Measurements from ENCODE around the gene BRIP1. TPM values are rescaled to one million over a fixed set of nuclear protein-coding genes. Genes with fewer than 3 reads are reported as not detected.

Gene BRIP1
- polyA plus RNA-seq, 1 of the 3 experiments (the other 2 are of a cell fraction) = 2.0 TPM

DNA sequence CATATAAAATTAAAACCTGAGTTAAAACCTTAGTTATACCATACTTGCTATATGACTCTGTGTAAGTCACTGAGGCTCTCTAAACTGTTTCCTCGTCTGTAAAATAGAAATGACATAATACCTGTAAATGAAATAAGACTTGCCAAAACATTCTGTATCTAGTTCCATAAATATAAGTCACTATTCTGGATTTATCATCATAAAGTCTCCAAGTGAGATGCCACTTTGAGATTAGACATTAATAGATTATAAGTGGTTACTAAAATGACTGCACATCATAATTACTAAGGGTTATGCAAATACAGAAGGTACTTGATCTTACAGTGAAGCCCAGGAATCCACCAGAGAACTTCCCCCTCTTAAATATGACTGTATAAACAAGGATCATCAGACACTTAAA is 12.0 kb upstream of the BRIP1 start:
- Histone ChIP-seq H3K27ac (ENCODE audit: low read depth in 2 of 2, low read length in 1 of 2) (no peak overlapping the region), H3K9me2 (no peaks in the 10 kb centered on the region), H3K4me2 (no peak overlapping the region), H3K27me3 (ENCODE audit: insufficient read depth) (no peaks in the 10 kb centered on the region), H3K79me2 (ENCODE audit: insufficient read depth) (no peaks in the 10 kb centered on the region), H2AFZ (ENCODE audit: low read depth) (no peak overlapping the region), H3K4me1 (ENCODE audit: control insufficient read depth in 1 of 2, insufficient read depth in 2 of 2, low read depth in 1 of 2, low read length in 1 of 2) (no peaks in the 10 kb centered on the region), H3K4me3 (ENCODE audit: low read depth in 2 of 2, low read length in 1 of 2) (no peak overlapping the region), H3K9me3 (no peaks in the 10 kb centered on the region), H3K36me3 (replicated peaks in 1 of 2; ENCODE audit: control insufficient read depth in 1 of 2, insufficient read depth in 2 of 2, low read length in 1 of 2) (peaks cover 52 to 77% of the 10 kb centered on the region in 2 experiments), H4K20me1 (ENCODE audit: insufficient read depth) (no peaks in the 10 kb centered on the region), H3F3A (replicated peaks; ENCODE audit: insufficient read depth) (peaks cover 8% of the 10 kb centered on the region), H3K9ac (no peak overlapping the region)
- ChIA-PET CTCF (no interaction called here), POLR2A (no interaction called here)
- 95% methylated on average over 1 of the region's 1 CpG for WGBS (ENCODE audit: low lambda C conversion rate)
- TF ChIP-seq TCF12 (IDR thresholded peaks at IDR 0.05) = no peak
- no peak for TF ChIP-seq RFX5 (IDR thresholded peaks at IDR 0.05; ENCODE audit: low read length)
- TF ChIP-seq NRF1 (IDR thresholded peaks at IDR 0.05; ENCODE audit: low read depth, low read length) = no peak
- no peak for TF ChIP-seq POLR2AphosphoS5 (IDR thresholded peaks at IDR 0.05; ENCODE audit: low read depth, low read length)
- TF ChIP-seq, protein P1, sequence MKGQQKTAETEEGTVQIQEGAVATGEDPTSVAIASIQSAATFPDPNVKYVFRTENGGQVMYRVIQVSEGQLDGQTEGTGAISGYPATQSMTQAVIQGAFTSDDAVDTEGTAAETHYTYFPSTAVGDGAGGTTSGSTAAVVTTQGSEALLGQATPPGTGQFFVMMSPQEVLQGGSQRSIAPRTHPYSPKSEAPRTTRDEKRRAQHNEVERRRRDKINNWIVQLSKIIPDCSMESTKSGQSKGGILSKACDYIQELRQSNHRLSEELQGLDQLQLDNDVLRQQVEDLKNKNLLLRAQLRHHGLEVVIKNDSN (IDR thresholded peaks at IDR 0.05; ENCODE audit: borderline replicate concordance, low read depth) = no peak
- no peak for TF ChIP-seq TEAD4 (IDR thresholded peaks at IDR 0.05; ENCODE audit: borderline replicate concordance, insufficient read depth)
- TF ChIP-seq GABPA (IDR thresholded peaks at IDR 0.05; ENCODE audit: low read depth) = no peak
- TF ChIP-seq JUND (IDR thresholded peaks at IDR 0.05) = no peak
- no peak for TF ChIP-seq CHD2 (IDR thresholded peaks at IDR 0.05; ENCODE audit: low read length, partially characterized antibody)
- no peak for TF ChIP-seq RXRA (IDR thresholded peaks at IDR 0.05; ENCODE audit: borderline replicate concordance, low read depth)
- no peak for TF ChIP-seq SIN3A (IDR thresholded peaks at IDR 0.05; ENCODE audit: borderline replicate concordance, low read depth, low read length)
- TF ChIP-seq, protein P2, sequence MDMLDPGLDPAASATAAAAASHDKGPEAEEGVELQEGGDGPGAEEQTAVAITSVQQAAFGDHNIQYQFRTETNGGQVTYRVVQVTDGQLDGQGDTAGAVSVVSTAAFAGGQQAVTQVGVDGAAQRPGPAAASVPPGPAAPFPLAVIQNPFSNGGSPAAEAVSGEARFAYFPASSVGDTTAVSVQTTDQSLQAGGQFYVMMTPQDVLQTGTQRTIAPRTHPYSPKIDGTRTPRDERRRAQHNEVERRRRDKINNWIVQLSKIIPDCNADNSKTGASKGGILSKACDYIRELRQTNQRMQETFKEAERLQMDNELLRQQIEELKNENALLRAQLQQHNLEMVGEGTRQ (IDR thresholded peaks at IDR 0.05; ENCODE audit: borderline replicate concordance, low read depth, low read length) = no peak
- TF ChIP-seq, protein P3, sequence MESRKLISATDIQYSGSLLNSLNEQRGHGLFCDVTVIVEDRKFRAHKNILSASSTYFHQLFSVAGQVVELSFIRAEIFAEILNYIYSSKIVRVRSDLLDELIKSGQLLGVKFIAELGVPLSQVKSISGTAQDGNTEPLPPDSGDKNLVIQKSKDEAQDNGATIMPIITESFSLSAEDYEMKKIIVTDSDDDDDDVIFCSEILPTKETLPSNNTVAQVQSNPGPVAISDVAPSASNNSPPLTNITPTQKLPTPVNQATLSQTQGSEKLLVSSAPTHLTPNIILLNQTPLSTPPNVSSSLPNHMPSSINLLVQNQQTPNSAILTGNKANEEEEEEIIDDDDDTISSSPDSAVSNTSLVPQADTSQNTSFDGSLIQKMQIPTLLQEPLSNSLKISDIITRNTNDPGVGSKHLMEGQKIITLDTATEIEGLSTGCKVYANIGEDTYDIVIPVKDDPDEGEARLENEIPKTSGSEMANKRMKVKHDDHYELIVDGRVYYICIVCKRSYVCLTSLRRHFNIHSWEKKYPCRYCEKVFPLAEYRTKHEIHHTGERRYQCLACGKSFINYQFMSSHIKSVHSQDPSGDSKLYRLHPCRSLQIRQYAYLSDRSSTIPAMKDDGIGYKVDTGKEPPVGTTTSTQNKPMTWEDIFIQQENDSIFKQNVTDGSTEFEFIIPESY (IDR thresholded peaks at IDR 0.05; ENCODE audit: borderline replicate concordance, low read depth) = no peak
- TF ChIP-seq, protein P4, sequence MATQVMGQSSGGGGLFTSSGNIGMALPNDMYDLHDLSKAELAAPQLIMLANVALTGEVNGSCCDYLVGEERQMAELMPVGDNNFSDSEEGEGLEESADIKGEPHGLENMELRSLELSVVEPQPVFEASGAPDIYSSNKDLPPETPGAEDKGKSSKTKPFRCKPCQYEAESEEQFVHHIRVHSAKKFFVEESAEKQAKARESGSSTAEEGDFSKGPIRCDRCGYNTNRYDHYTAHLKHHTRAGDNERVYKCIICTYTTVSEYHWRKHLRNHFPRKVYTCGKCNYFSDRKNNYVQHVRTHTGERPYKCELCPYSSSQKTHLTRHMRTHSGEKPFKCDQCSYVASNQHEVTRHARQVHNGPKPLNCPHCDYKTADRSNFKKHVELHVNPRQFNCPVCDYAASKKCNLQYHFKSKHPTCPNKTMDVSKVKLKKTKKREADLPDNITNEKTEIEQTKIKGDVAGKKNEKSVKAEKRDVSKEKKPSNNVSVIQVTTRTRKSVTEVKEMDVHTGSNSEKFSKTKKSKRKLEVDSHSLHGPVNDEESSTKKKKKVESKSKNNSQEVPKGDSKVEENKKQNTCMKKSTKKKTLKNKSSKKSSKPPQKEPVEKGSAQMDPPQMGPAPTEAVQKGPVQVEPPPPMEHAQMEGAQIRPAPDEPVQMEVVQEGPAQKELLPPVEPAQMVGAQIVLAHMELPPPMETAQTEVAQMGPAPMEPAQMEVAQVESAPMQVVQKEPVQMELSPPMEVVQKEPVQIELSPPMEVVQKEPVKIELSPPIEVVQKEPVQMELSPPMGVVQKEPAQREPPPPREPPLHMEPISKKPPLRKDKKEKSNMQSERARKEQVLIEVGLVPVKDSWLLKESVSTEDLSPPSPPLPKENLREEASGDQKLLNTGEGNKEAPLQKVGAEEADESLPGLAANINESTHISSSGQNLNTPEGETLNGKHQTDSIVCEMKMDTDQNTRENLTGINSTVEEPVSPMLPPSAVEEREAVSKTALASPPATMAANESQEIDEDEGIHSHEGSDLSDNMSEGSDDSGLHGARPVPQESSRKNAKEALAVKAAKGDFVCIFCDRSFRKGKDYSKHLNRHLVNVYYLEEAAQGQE (IDR thresholded peaks at IDR 0.05; ENCODE audit: low read depth, low read length) = no peak
- TF ChIP-seq NFIC (IDR thresholded peaks at IDR 0.05; ENCODE audit: borderline replicate concordance) = no peak
- TF ChIP-seq, protein P5, sequence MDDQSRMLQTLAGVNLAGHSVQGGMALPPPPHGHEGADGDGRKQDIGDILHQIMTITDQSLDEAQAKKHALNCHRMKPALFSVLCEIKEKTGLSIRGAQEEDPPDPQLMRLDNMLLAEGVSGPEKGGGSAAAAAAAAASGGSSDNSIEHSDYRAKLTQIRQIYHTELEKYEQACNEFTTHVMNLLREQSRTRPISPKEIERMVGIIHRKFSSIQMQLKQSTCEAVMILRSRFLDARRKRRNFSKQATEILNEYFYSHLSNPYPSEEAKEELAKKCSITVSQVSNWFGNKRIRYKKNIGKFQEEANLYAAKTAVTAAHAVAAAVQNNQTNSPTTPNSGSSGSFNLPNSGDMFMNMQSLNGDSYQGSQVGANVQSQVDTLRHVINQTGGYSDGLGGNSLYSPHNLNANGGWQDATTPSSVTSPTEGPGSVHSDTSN (IDR thresholded peaks at IDR 0.05) = no peak
- no peak for TF ChIP-seq TAF1 (IDR thresholded peaks at IDR 0.05; ENCODE audit: borderline replicate concordance, low read depth, low read length)
- DNase-seq = no peak

Data from SK-N-SH (cell line).